Measurements from ENCODE around the gene ERG28. TPM values are rescaled to one million over a fixed set of nuclear protein-coding genes. Genes with fewer than 3 reads are reported as not detected.
"Not testable (repeated sequence)": the region's sequence is repeated elsewhere in the genome, so short reads cannot be mapped to it uniquely, and the experiment has no call there.

Gene ERG28
- total and polyA plus RNA-seq, 2 donors (not counting 1 experiment from before 2014, with no cell fraction given), result 4.9 to 11.7 TPM

GRCh38 chr14:75602503-75602902 lies 58.2 kb downstream of the ERG28 start:
- Histone ChIP-seq H3K4me2 (replicated peaks; ENCODE audit: low read depth, low read length, poor library complexity, severe bottlenecking) (no peak overlapping the region), H3K27me3 (replicated peaks in 1 of 4; ENCODE audit: control extremely low read depth in 1 of 4, control insufficient read depth in 3 of 4, insufficient read depth in 4 of 4, low read length in 3 of 4) (peaks cover 0 to 4% (median 0%) of the 10 kb centered on the region in 4 experiments), H4K20me1 (ENCODE audit: control insufficient read depth, insufficient read depth, low read length, poor library complexity, severe bottlenecking) (no peaks in the 10 kb centered on the region), H3K9me3 (ENCODE audit: control extremely low read depth in 1 of 3, control insufficient read depth in 2 of 3, insufficient read depth in 1 of 3, low read length in 2 of 3) (peaks cover 0 to 2% (median 0%) of the 10 kb centered on the region in 3 donors), H3K4me3 (ENCODE audit: control extremely low read depth in 1 of 5, extremely low read depth in 1 of 5, insufficient read depth in 1 of 5, low read depth in 2 of 5, low read length in 4 of 5) (no peak overlapping the region), H3K36me3 (replicated peaks in 1 of 2; ENCODE audit: control extremely low read depth in 1 of 2, control insufficient read depth in 1 of 2, extremely low read depth in 1 of 2, insufficient read depth in 2 of 2, low read length in 1 of 2) (no peaks in the 10 kb centered on the region), H3K27ac (ENCODE audit: low read length in 2 of 2) (no peak overlapping the region), H3K9ac (ENCODE audit: low read length) (no peak overlapping the region), H3K4me1 (ENCODE audit: control insufficient read depth in 2 of 2, insufficient read depth in 2 of 2, low read length in 2 of 2) (no peaks in the 10 kb centered on the region), H3K79me2 (ENCODE audit: control insufficient read depth, insufficient read depth, low read length) (no peaks in the 10 kb centered on the region), H2AFZ (ENCODE audit: insufficient read depth, low read depth, low read length, poor library complexity, severe bottlenecking) (no peak overlapping the region)
- Mint-ChIP-seq H3K4me1 (no peaks in the 10 kb centered on the region), H3K9me3 (ENCODE audit: insufficient read depth) (no peaks in the 10 kb centered on the region), H3K4me3 (no peak overlapping the region), H3K27me3 (no peaks in the 10 kb centered on the region), H3K27ac (no peak overlapping the region)
- ATAC-seq (ENCODE audit: low read depth) (no peak), DNase-seq (no peak)
- WGBS (ENCODE audit: insufficient coverage), result 89% methylated on average over 1 of the region's 3 CpGs
- TF ChIP-seq CTCF (IDR thresholded peaks at IDR 0.05) (no peak), EZH2 (IDR thresholded peaks at IDR 0.05; ENCODE audit: borderline replicate concordance, insufficient read depth, low read depth, low read length, poor library complexity, severe bottlenecking) (no peak)
- intact Hi-C loops (cut with micrococcal nuclease), result no loop called here
- ChIA-PET CTCF (interaction anchor here (0.6 to 1.0 kb wide), 2 partner anchors 51 to 1184 kb away, joined by 3 to 4 read pairs; no protein-coding TSS in a partner anchor), POLR2A (no interaction called here)

GRCh38 chr14:75601061-75601460 lies 59.6 kb downstream of the ERG28 start:
- H3K4me1 Mint-ChIP-seq; H3K27me3 Mint-ChIP-seq; H3K4me1 ChIP-seq (ENCODE audit: control insufficient read depth in 2 of 2, insufficient read depth in 2 of 2, low read length in 2 of 2); H3K9me3 ChIP-seq (ENCODE audit: control extremely low read depth in 1 of 3, control insufficient read depth in 2 of 3, insufficient read depth in 1 of 3, low read length in 2 of 3); H3K9me3 Mint-ChIP-seq (ENCODE audit: insufficient read depth); DNase-seq; H4K20me1 ChIP-seq (ENCODE audit: control insufficient read depth, insufficient read depth, low read length, poor library complexity, severe bottlenecking); H3K4me2 ChIP-seq (replicated peaks; ENCODE audit: low read depth, low read length, poor library complexity, severe bottlenecking); H2AFZ ChIP-seq (ENCODE audit: insufficient read depth, low read depth, low read length, poor library complexity, severe bottlenecking); H3K79me2 ChIP-seq (ENCODE audit: control insufficient read depth, insufficient read depth, low read length); POLR2A ChIA-PET; H3K36me3 ChIP-seq (replicated peaks in 1 of 2; ENCODE audit: control extremely low read depth in 1 of 2, control insufficient read depth in 1 of 2, extremely low read depth in 1 of 2, insufficient read depth in 2 of 2, low read length in 1 of 2); H3K27me3 ChIP-seq (replicated peaks in 1 of 4; ENCODE audit: control extremely low read depth in 1 of 4, control insufficient read depth in 3 of 4, insufficient read depth in 4 of 4, low read length in 3 of 4); ATAC-seq (ENCODE audit: low read depth); CTCF ChIA-PET; H3K4me3 Mint-ChIP-seq; H3K9ac ChIP-seq (ENCODE audit: low read length); H3K4me3 ChIP-seq (ENCODE audit: control extremely low read depth in 1 of 5, extremely low read depth in 1 of 5, insufficient read depth in 1 of 5, low read depth in 2 of 5, low read length in 4 of 5); intact Hi-C loops (cut with micrococcal nuclease); H3K27ac Mint-ChIP-seq; H3K27ac ChIP-seq (ENCODE audit: low read length in 2 of 2): not testable (repeated sequence)
- WGBS (ENCODE audit: insufficient coverage), result no CpG with 5 or more reads among the region's 6 CpGs

GRCh38 chr14:75600100-75600499 lies 60.6 kb downstream of the ERG28 start:
- POLR2A ChIA-PET; H3K27me3 ChIP-seq (replicated peaks in 1 of 4; ENCODE audit: control extremely low read depth in 1 of 4, control insufficient read depth in 3 of 4, insufficient read depth in 4 of 4, low read length in 3 of 4); intact Hi-C loops (cut with micrococcal nuclease); H3K4me1 ChIP-seq (ENCODE audit: control insufficient read depth in 2 of 2, insufficient read depth in 2 of 2, low read length in 2 of 2); DNase-seq; H3K36me3 ChIP-seq (replicated peaks in 1 of 2; ENCODE audit: control extremely low read depth in 1 of 2, control insufficient read depth in 1 of 2, extremely low read depth in 1 of 2, insufficient read depth in 2 of 2, low read length in 1 of 2); H3K4me3 Mint-ChIP-seq; ATAC-seq (ENCODE audit: low read depth); H3K4me3 ChIP-seq (ENCODE audit: control extremely low read depth in 1 of 5, extremely low read depth in 1 of 5, insufficient read depth in 1 of 5, low read depth in 2 of 5, low read length in 4 of 5); H3K27ac ChIP-seq (ENCODE audit: low read length in 2 of 2); H3K9me3 ChIP-seq (ENCODE audit: control extremely low read depth in 1 of 3, control insufficient read depth in 2 of 3, insufficient read depth in 1 of 3, low read length in 2 of 3); H3K9ac ChIP-seq (ENCODE audit: low read length); H4K20me1 ChIP-seq (ENCODE audit: control insufficient read depth, insufficient read depth, low read length, poor library complexity, severe bottlenecking); H3K27me3 Mint-ChIP-seq; H2AFZ ChIP-seq (ENCODE audit: insufficient read depth, low read depth, low read length, poor library complexity, severe bottlenecking); H3K9me3 Mint-ChIP-seq (ENCODE audit: insufficient read depth); CTCF ChIA-PET; H3K79me2 ChIP-seq (ENCODE audit: control insufficient read depth, insufficient read depth, low read length); H3K27ac Mint-ChIP-seq; H3K4me1 Mint-ChIP-seq; H3K4me2 ChIP-seq (replicated peaks; ENCODE audit: low read depth, low read length, poor library complexity, severe bottlenecking): not testable (repeated sequence)
- no CpG with 5 or more reads among the region's 1 CpG for WGBS (ENCODE audit: insufficient coverage)
